Erythroblast (primary cell): ENCODE data around the gene DPY19L3.
"Not testable (repeated sequence)": the region's sequence is repeated elsewhere in the genome, so short reads cannot be mapped to it uniquely, and the experiment has no call there.

Experiments used
- GATA1 ChIP-seq: IDR thresholded peaks from 2 replicates; pipeline ENCODE4 v1.6.1; 2011; ENCODE audit warnings: low read depth, mild to moderate bottlenecking, control low read depth, low read length, moderate library complexity
- POLR2A ChIP-seq: IDR thresholded peaks from 2 replicates; pipeline ENCODE4 v1.6.1; 2011; ENCODE audit warnings: mild to moderate bottlenecking, low read length

DNA sequence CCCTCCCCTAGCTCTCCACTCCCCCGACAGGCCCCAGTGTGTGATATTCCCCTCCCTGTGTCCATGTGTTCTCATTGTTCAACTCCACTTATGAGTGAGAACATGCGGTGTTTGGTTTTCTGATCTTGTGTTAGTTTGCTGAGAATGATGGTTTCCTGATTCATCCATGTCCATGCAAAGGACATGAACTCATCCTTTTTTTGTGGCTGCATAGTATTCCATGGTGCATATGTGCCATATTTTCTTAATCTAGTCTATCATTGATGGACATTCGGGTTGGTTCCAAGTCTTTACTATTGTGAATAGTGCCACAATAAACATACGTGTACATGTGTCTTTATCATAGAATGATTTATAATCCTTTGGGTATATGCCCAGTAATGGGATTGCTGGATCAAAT lies 106.9 kb downstream of the DPY19L3 start:
- not testable (repeated sequence) for TF ChIP-seq POLR2A, GATA1
